Measurements from ENCODE around the gene CCDC134. TPM values are rescaled to one million over a fixed set of nuclear protein-coding genes. Genes with fewer than 3 reads are reported as not detected.

Gene CCDC134
- polyA plus RNA-seq, 1 of the 3 experiments (the other 2 are of a cell fraction) = 2.0 TPM

- H4K20me1 ChIP-seq (ENCODE audit: insufficient read depth) = no peaks in the 10 kb centered on the region
- WGBS (ENCODE audit: low lambda C conversion rate) = 90% methylated on average over 10 of the region's 10 CpGs
- H3K4me3 ChIP-seq (ENCODE audit: low read depth in 2 of 2, low read length in 1 of 2) = no peak overlapping the region
- ChIA-PET POLR2A (no interaction called here), CTCF (no interaction called here)
- no peak overlapping the region for H3K4me2 ChIP-seq
- H3K27ac ChIP-seq (ENCODE audit: low read depth in 2 of 2, low read length in 1 of 2) = no peak overlapping the region; a peak in 1 of 4 replicates
- H3K4me1 ChIP-seq (ENCODE audit: control insufficient read depth in 1 of 2, insufficient read depth in 2 of 2, low read depth in 1 of 2, low read length in 1 of 2) = peaks cover 0 to 3% of the 10 kb centered on the region in 2 experiments; a peak in 1 of 4 replicates
- H3F3A ChIP-seq (replicated peaks; ENCODE audit: insufficient read depth) = no peaks in the 10 kb centered on the region
- no peaks in the 10 kb centered on the region for H3K9me3 ChIP-seq
- H3K79me2 ChIP-seq (ENCODE audit: insufficient read depth) = no peaks in the 10 kb centered on the region
- H3K36me3 ChIP-seq (replicated peaks in 1 of 2; ENCODE audit: control insufficient read depth in 1 of 2, insufficient read depth in 2 of 2, low read length in 1 of 2) = no peaks in the 10 kb centered on the region
- no peaks in the 10 kb centered on the region for H3K9me2 ChIP-seq
- H3K9ac ChIP-seq = no peak overlapping the region
- TF ChIP-seq IRF3 (IDR thresholded peaks at IDR 0.05; ENCODE audit: low read depth, low read length) (no peak), FOSL2 (IDR thresholded peaks at IDR 0.05; ENCODE audit: borderline replicate concordance, low read depth) (no peak), FOXM1 (IDR thresholded peaks at IDR 0.05; ENCODE audit: low read depth) (no peak), MEF2A (IDR thresholded peaks at IDR 0.05; ENCODE audit: borderline replicate concordance, low read depth) (no peak), CHD2 (IDR thresholded peaks at IDR 0.05; ENCODE audit: low read length, partially characterized antibody) (no peak)
- TF ChIP-seq, protein P1, sequence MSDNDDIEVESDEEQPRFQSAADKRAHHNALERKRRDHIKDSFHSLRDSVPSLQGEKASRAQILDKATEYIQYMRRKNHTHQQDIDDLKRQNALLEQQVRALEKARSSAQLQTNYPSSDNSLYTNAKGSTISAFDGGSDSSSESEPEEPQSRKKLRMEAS (IDR thresholded peaks at IDR 0.05; ENCODE audit: low read depth) = no peak
- TF ChIP-seq, protein P2, sequence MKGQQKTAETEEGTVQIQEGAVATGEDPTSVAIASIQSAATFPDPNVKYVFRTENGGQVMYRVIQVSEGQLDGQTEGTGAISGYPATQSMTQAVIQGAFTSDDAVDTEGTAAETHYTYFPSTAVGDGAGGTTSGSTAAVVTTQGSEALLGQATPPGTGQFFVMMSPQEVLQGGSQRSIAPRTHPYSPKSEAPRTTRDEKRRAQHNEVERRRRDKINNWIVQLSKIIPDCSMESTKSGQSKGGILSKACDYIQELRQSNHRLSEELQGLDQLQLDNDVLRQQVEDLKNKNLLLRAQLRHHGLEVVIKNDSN (IDR thresholded peaks at IDR 0.05; ENCODE audit: borderline replicate concordance, low read depth) = no peak
- H3K27me3 ChIP-seq (ENCODE audit: insufficient read depth) = no peaks in the 10 kb centered on the region
- DNase-seq = no peak
- no peak overlapping the region for H2AFZ ChIP-seq (ENCODE audit: low read depth)
Measured at GRCh38 chr22:41846268-41846987, 45.9 kb downstream of the CCDC134 start.

DNA sequence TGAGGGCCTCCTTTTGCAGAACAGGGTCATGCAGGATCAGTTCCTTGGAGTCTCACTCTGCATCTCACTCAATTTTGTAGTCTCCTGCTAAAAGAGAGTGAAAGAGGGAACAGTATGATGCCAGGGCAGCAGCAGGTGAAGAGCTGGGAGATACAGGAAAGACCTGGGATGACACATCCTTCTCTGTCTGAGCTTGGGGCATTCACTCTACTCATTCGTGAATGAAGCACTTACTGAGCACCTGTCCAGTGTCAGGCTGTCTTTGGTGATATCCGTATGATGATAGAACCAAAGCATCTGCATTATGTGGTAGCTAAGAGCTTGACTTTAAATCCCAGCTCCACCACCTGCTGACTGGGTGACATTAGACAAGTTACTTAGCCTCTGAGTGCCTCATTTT lies 46.8 kb downstream of the CCDC134 start:
- Histone ChIP-seq H3K4me3 (ENCODE audit: low read depth in 2 of 2, low read length in 1 of 2) (no peak overlapping the region), H3K27me3 (ENCODE audit: insufficient read depth) (no peaks in the 10 kb centered on the region), H3K4me1 (ENCODE audit: control insufficient read depth in 1 of 2, insufficient read depth in 2 of 2, low read depth in 1 of 2, low read length in 1 of 2) (peaks cover 0 to 3% of the 10 kb centered on the region in 2 experiments; a peak in 1 of 4 replicates), H3K9me3 (no peaks in the 10 kb centered on the region), H3K4me2 (no peak overlapping the region), H3K79me2 (ENCODE audit: insufficient read depth) (no peaks in the 10 kb centered on the region), H3K9ac (no peak overlapping the region), H3K27ac (ENCODE audit: low read depth in 2 of 2, low read length in 1 of 2) (no peak overlapping the region), H4K20me1 (ENCODE audit: insufficient read depth) (no peaks in the 10 kb centered on the region), H2AFZ (ENCODE audit: low read depth) (no peak overlapping the region), H3F3A (replicated peaks; ENCODE audit: insufficient read depth) (no peaks in the 10 kb centered on the region), H3K9me2 (no peaks in the 10 kb centered on the region), H3K36me3 (replicated peaks in 1 of 2; ENCODE audit: control insufficient read depth in 1 of 2, insufficient read depth in 2 of 2, low read length in 1 of 2) (no peaks in the 10 kb centered on the region)
- CTCF ChIA-PET = interaction anchor here (0.9 kb wide), 1 partner anchor 10 kb away, joined by 4 read pairs; no protein-coding TSS in a partner anchor
- no peak for TF ChIP-seq RFX5 (IDR thresholded peaks at IDR 0.05; ENCODE audit: low read length)
- TF ChIP-seq RAD21 (IDR thresholded peaks at IDR 0.05; ENCODE audit: low read length) = no peak
- TF ChIP-seq, protein P3, sequence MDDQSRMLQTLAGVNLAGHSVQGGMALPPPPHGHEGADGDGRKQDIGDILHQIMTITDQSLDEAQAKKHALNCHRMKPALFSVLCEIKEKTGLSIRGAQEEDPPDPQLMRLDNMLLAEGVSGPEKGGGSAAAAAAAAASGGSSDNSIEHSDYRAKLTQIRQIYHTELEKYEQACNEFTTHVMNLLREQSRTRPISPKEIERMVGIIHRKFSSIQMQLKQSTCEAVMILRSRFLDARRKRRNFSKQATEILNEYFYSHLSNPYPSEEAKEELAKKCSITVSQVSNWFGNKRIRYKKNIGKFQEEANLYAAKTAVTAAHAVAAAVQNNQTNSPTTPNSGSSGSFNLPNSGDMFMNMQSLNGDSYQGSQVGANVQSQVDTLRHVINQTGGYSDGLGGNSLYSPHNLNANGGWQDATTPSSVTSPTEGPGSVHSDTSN (IDR thresholded peaks at IDR 0.05) = no peak
- TF ChIP-seq, protein P1 (IDR thresholded peaks at IDR 0.05; ENCODE audit: low read depth) = no peak
- no peak for TF ChIP-seq NFIC (IDR thresholded peaks at IDR 0.05; ENCODE audit: borderline replicate concordance)
- no peak for TF ChIP-seq FOXJ3 (CRISPR knock-in tag; IDR thresholded peaks at IDR 0.05)
- TF ChIP-seq REST (IDR thresholded peaks at IDR 0.05; ENCODE audit: low read depth, low read length) = no peak
- TF ChIP-seq EZH2phosphoT487 (IDR thresholded peaks at IDR 0.05; ENCODE audit: borderline replicate concordance, low read depth) = no peak
- no peak for TF ChIP-seq MXI1 (IDR thresholded peaks at IDR 0.05; ENCODE audit: low read depth, low read length)
- no peak for TF ChIP-seq FOXM1 (IDR thresholded peaks at IDR 0.05; ENCODE audit: low read depth)
- no peak for TF ChIP-seq TEAD4 (IDR thresholded peaks at IDR 0.05; ENCODE audit: borderline replicate concordance, insufficient read depth)
- TF ChIP-seq RCOR1 (IDR thresholded peaks at IDR 0.05; ENCODE audit: low read length) = no peak
- WGBS (ENCODE audit: low lambda C conversion rate) = no CpG with 5 or more reads among the region's 2 CpGs
- DNase-seq = no peak
- POLR2A ChIA-PET = no interaction called here
